ENCODE measurements around the gene IFI44L. TPM values are rescaled to one million over a fixed set of nuclear protein-coding genes. Genes with fewer than 3 reads are reported as not detected.
A peak's percentile ranks its signal among the peaks of the same experiment; 100 is the strongest.

IFI44L gene
- total RNA-seq, 4 donors from 2014 or later = 0.38 to 11.6 (median 2.9) TPM

- DNase-seq = no peak
- Histone ChIP-seq H3K9me3 (no peaks in the 10 kb centered on the region), H3K27ac (no peak overlapping the region), H3K27me3 (no peaks in the 10 kb centered on the region), H3K4me1 (no peaks in the 10 kb centered on the region), H3K36me3 (no peaks in the 10 kb centered on the region), H3K4me3 (no peak overlapping the region)
- TF ChIP-seq POLR2A (IDR thresholded peaks at IDR 0.05) = no peak
- TF ChIP-seq CTCF (IDR thresholded peaks at IDR 0.05) = peak in 1 of 6 experiments; percentile 17
Measured at GRCh38 chr1:78607944-78608343, 12.3 kb upstream of the IFI44L start.

GRCh38 chr1:78617615-78618026 lies 2.6 kb upstream of the IFI44L start:
- Histone ChIP-seq H3K4me1 (peaks cover 0 to 6% (median 2%) of the 10 kb centered on the region in 4 donors), H3K27me3 (no peaks in the 10 kb centered on the region), H3K4me3 (no peak overlapping the region), H3K27ac (no peak overlapping the region), H3K36me3 (no peaks in the 10 kb centered on the region), H3K9me3 (no peaks in the 10 kb centered on the region)
- DNase-seq = peak; percentile 50 to 74 (median 56)
- TF ChIP-seq CTCF (IDR thresholded peaks at IDR 0.05) (peak; percentile 77 to 92 (median 84)), POLR2A (IDR thresholded peaks at IDR 0.05) (no peak)

- DNase-seq = no peak
- H3K4me1 ChIP-seq = peaks cover 0 to 6% (median 4%) of the 10 kb centered on the region in 4 donors
- TF ChIP-seq CTCF (IDR thresholded peaks at IDR 0.05) (no peak), POLR2A (IDR thresholded peaks at IDR 0.05) (no peak)
- H3K27ac ChIP-seq = peak overlapping the region; percentile 33 to 68 (median 59)
- H3K4me3 ChIP-seq = peak overlapping the region in 1 of 4 donors; percentile 35
- H3K27me3 ChIP-seq = no peaks in the 10 kb centered on the region
- no peaks in the 10 kb centered on the region for H3K36me3 ChIP-seq
- no peaks in the 10 kb centered on the region for H3K9me3 ChIP-seq
Measured at GRCh38 chr1:78619032-78619431, 1.2 kb upstream of the IFI44L start.

- H3K4me1 ChIP-seq = peaks cover 0 to 6% (median 4%) of the 10 kb centered on the region in 4 donors
- no peak for TF ChIP-seq POLR2A (IDR thresholded peaks at IDR 0.05)
- no peak for TF ChIP-seq CTCF (IDR thresholded peaks at IDR 0.05)
- H3K27me3 ChIP-seq = no peaks in the 10 kb centered on the region
- H3K36me3 ChIP-seq = no peaks in the 10 kb centered on the region
- H3K4me3 ChIP-seq = peak overlapping the region in 1 of 4 donors; percentile 35
- no peak for DNase-seq
- peak overlapping the region; percentile 33 to 68 (median 59) for H3K27ac ChIP-seq
- H3K9me3 ChIP-seq = no peaks in the 10 kb centered on the region
Measured at GRCh38 chr1:78619446-78619802, 824 bp upstream of the IFI44L start.

GRCh38 chr1:78620666-78621065 lies 418 bp downstream of the IFI44L start:
- DNase-seq = no peak
- Histone ChIP-seq H3K27me3 (no peaks in the 10 kb centered on the region), H3K27ac (peak overlapping the region; percentile 50 to 68 (median 67)), H3K4me3 (peak overlapping the region; percentile 7 to 35 (median 34)), H3K9me3 (no peaks in the 10 kb centered on the region), H3K36me3 (no peaks in the 10 kb centered on the region), H3K4me1 (peaks cover 0 to 6% (median 4%) of the 10 kb centered on the region in 4 donors)
- no peak for TF ChIP-seq POLR2A (IDR thresholded peaks at IDR 0.05)
- no peak for TF ChIP-seq CTCF (IDR thresholded peaks at IDR 0.05)

- Histone ChIP-seq H3K4me3 (no peak overlapping the region), H3K9me3 (no peaks in the 10 kb centered on the region), H3K36me3 (no peaks in the 10 kb centered on the region), H3K27ac (peak overlapping the region in 1 of 4 donors; percentile 5), H3K4me1 (peaks cover 0 to 6% (median 4%) of the 10 kb centered on the region in 4 donors), H3K27me3 (no peaks in the 10 kb centered on the region)
- no peak for TF ChIP-seq POLR2A (IDR thresholded peaks at IDR 0.05)
- no peak for TF ChIP-seq CTCF (IDR thresholded peaks at IDR 0.05)
- DNase-seq = no peak
Measured at GRCh38 chr1:78622548-78622947, 2.3 kb downstream of the IFI44L start.
